C4-2B (cell line): Measurements from ENCODE around the gene THBS2.

Source experiments
- ZFX ChIP-seq: fragments of 450-650 bp; IDR thresholded peaks from 2 replicates; pipeline ENCODE4 v1.6.1; 2017
- TF ChIP-seq, protein P1 (sequence below): fragments of 450-650 bp; conservative IDR thresholded peaks from 2 replicates; pipeline ENCODE4 v1.5.1; 2017; ENCODE audit warnings: mild to moderate bottlenecking

- TF ChIP-seq, protein P1, sequence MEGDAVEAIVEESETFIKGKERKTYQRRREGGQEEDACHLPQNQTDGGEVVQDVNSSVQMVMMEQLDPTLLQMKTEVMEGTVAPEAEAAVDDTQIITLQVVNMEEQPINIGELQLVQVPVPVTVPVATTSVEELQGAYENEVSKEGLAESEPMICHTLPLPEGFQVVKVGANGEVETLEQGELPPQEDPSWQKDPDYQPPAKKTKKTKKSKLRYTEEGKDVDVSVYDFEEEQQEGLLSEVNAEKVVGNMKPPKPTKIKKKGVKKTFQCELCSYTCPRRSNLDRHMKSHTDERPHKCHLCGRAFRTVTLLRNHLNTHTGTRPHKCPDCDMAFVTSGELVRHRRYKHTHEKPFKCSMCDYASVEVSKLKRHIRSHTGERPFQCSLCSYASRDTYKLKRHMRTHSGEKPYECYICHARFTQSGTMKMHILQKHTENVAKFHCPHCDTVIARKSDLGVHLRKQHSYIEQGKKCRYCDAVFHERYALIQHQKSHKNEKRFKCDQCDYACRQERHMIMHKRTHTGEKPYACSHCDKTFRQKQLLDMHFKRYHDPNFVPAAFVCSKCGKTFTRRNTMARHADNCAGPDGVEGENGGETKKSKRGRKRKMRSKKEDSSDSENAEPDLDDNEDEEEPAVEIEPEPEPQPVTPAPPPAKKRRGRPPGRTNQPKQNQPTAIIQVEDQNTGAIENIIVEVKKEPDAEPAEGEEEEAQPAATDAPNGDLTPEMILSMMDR = no peak
- TF ChIP-seq ZFX = no peak
These were observed 5.7 kb downstream of the THBS2 start for GRCh38 chr6:169247991-169248390.
